ENCODE results near the gene CAMSAP2. TPM values are rescaled to one million over a fixed set of nuclear protein-coding genes. Genes with fewer than 3 reads are reported as not detected.
A peak's percentile ranks its signal among the peaks of the same experiment; 100 is the strongest.

CAMSAP2 gene
- total and polyA plus RNA-seq, 2 experiments from 2014 or later = 9.3 to 32.9 TPM

GRCh38 chr1:200694738-200695137 lies 44.0 kb upstream of the CAMSAP2 start:
- Histone ChIP-seq H3K79me2 (no peaks in the 10 kb centered on the region), H3K36me3 (replicated peaks; ENCODE audit: insufficient read depth, low read depth) (no peaks in the 10 kb centered on the region), H3K9me2 (replicated peaks; ENCODE audit: insufficient read depth) (no peaks in the 10 kb centered on the region), H4K20me1 (ENCODE audit: insufficient read depth, poor library complexity, severe bottlenecking) (no peaks in the 10 kb centered on the region), H3K4me3 (no peak overlapping the region), H3K27ac (no peak overlapping the region), H3K9me3 (ENCODE audit: low read depth) (no peaks in the 10 kb centered on the region), H3K27me3 (no peaks in the 10 kb centered on the region), H3K4me2 (no peak overlapping the region), H2AFZ (no peak overlapping the region), H3K4me1 (ENCODE audit: insufficient read depth) (no peaks in the 10 kb centered on the region)
- DNase-seq (ENCODE audit: low spot score) = no peak
- WGBS (ENCODE audit: low lambda C conversion rate, missing lambda C conversion rate) = 69% methylated on average over 3 of the region's 3 CpGs
- TF ChIP-seq EZH2 (IDR thresholded peaks at IDR 0.05; ENCODE audit: borderline replicate concordance) (no peak), EZH2phosphoT487 (IDR thresholded peaks at IDR 0.05; ENCODE audit: low read depth, severe bottlenecking, unreplicated experiment) (no peak), CTCF (IDR thresholded peaks at IDR 0.05; ENCODE audit: poor library complexity) (no peak)

- H3K9me2 ChIP-seq (replicated peaks; ENCODE audit: insufficient read depth) = no peaks in the 10 kb centered on the region
- 30% methylated on average over 1 of the region's 1 CpG for WGBS (ENCODE audit: low lambda C conversion rate, missing lambda C conversion rate)
- no peaks in the 10 kb centered on the region for H3K79me2 ChIP-seq
- H3K27me3 ChIP-seq = no peaks in the 10 kb centered on the region
- H3K27ac ChIP-seq = no peak overlapping the region
- H3K4me1 ChIP-seq (ENCODE audit: insufficient read depth) = no peaks in the 10 kb centered on the region
- H4K20me1 ChIP-seq (ENCODE audit: insufficient read depth, poor library complexity, severe bottlenecking) = no peaks in the 10 kb centered on the region
- DNase-seq (ENCODE audit: low spot score) = peak; percentile 64
- no peak overlapping the region for H2AFZ ChIP-seq
- H3K9me3 ChIP-seq (ENCODE audit: low read depth) = no peaks in the 10 kb centered on the region
- H3K36me3 ChIP-seq (replicated peaks; ENCODE audit: insufficient read depth, low read depth) = no peaks in the 10 kb centered on the region
- no peak overlapping the region for H3K4me2 ChIP-seq
- no peak overlapping the region for H3K4me3 ChIP-seq
- no peak for TF ChIP-seq EZH2phosphoT487 (IDR thresholded peaks at IDR 0.05; ENCODE audit: low read depth, severe bottlenecking, unreplicated experiment)
- TF ChIP-seq EZH2 (IDR thresholded peaks at IDR 0.05; ENCODE audit: borderline replicate concordance) = no peak
- no peak for TF ChIP-seq CTCF (IDR thresholded peaks at IDR 0.05; ENCODE audit: poor library complexity)
Observed at GRCh38 chr1:200699871-200700270, 38.8 kb upstream of the CAMSAP2 start.

GRCh38 chr1:200704986-200705500 lies 33.6 kb upstream of the CAMSAP2 start:
- H3K9me3 ChIP-seq (ENCODE audit: low read depth) = no peaks in the 10 kb centered on the region
- H4K20me1 ChIP-seq (ENCODE audit: insufficient read depth, poor library complexity, severe bottlenecking) = no peaks in the 10 kb centered on the region
- H3K4me1 ChIP-seq (ENCODE audit: insufficient read depth) = no peaks in the 10 kb centered on the region
- H3K27me3 ChIP-seq = no peaks in the 10 kb centered on the region
- no peaks in the 10 kb centered on the region for H3K9me2 ChIP-seq (replicated peaks; ENCODE audit: insufficient read depth)
- H3K4me3 ChIP-seq = no peak overlapping the region
- no peak overlapping the region for H3K27ac ChIP-seq
- 87% methylated on average over 3 of the region's 3 CpGs for WGBS (ENCODE audit: low lambda C conversion rate, missing lambda C conversion rate)
- H3K4me2 ChIP-seq = no peak overlapping the region
- no peaks in the 10 kb centered on the region for H3K79me2 ChIP-seq
- no peak for TF ChIP-seq EZH2 (IDR thresholded peaks at IDR 0.05; ENCODE audit: borderline replicate concordance)
- no peak for TF ChIP-seq CTCF (IDR thresholded peaks at IDR 0.05; ENCODE audit: poor library complexity)
- TF ChIP-seq EZH2phosphoT487 (IDR thresholded peaks at IDR 0.05; ENCODE audit: low read depth, severe bottlenecking, unreplicated experiment) = no peak
- no peak overlapping the region for H2AFZ ChIP-seq
- no peaks in the 10 kb centered on the region for H3K36me3 ChIP-seq (replicated peaks; ENCODE audit: insufficient read depth, low read depth)
- no peak for DNase-seq (ENCODE audit: low spot score)
